H1 (cell line): ENCODE measurements around the gene STEAP4.

Experiments
- CBX5 ChIP-seq: fragments of 300-800, 300-1000 bp; sonication (generic); IDR thresholded peaks from 2 replicates; pipeline ENCODE4 v1.7.1; 2016; ENCODE audit warnings: antibody characterized with exemption, low read length, low read depth
- CHD2 ChIP-seq: IDR thresholded peaks from 2 replicates; pipeline ENCODE4 v1.6.1; 2012; ENCODE audit warnings: low read length, improper control_type of control experiment
- EGR1 ChIP-seq: IDR thresholded peaks from 2 replicates; pipeline ENCODE4 v1.6.1; 2011; ENCODE audit warnings: low read depth, low read length, borderline replicate concordance
- EP300 ChIP-seq, 2 experiments: IDR thresholded peaks; 1 replicate in 1 of 2; 2 replicates in 1 of 2; pipeline ENCODE4 v1.6.1; 2011 to 2012; ENCODE audit warnings: low read depth in 2 of 2, low read length in 2 of 2, mild to moderate bottlenecking in 2 of 2, borderline replicate concordance in 1 of 2, inconsistent platforms in 1 of 2, moderate library complexity in 1 of 2
- FOSL1 ChIP-seq: IDR thresholded peaks from 2 replicates; pipeline ENCODE4 v1.6.1; 2011; ENCODE audit warnings: mild to moderate bottlenecking, low read depth, low read length, moderate library complexity; ENCODE audit not compliant: insufficient read depth
- POLR2A ChIP-seq, 2 experiments: IDR thresholded peaks; 1 replicate in 1 of 2; 2 replicates in 1 of 2; pipeline ENCODE4 v1.6.1; 2011; ENCODE audit warnings: low read depth in 2 of 2, low read length in 2 of 2, mild to moderate bottlenecking in 2 of 2; ENCODE audit errors: control extremely low read depth in 1 of 2
- POLR2AphosphoS5 ChIP-seq: IDR thresholded peaks from 2 replicates; pipeline ENCODE4 v1.6.1; 2011; ENCODE audit warnings: low read depth, low read length
- RBBP5 ChIP-seq: IDR thresholded peaks from 2 replicates; pipeline ENCODE4 v1.7.1; 2012; ENCODE audit warnings: low read depth, mild to moderate bottlenecking, inconsistent platforms, low read length, moderate library complexity, borderline replicate concordance
- RFX5 ChIP-seq: IDR thresholded peaks from 2 replicates; pipeline ENCODE4 v1.6.1; 2011; ENCODE audit warnings: low read depth, low read length, improper control_type of control experiment, borderline replicate concordance
- RXRA ChIP-seq: IDR thresholded peaks from 2 replicates; pipeline ENCODE4 v1.6.1; 2011; ENCODE audit warnings: low read depth, mild to moderate bottlenecking, low read length, moderate library complexity; ENCODE audit not compliant: insufficient read depth
- SIRT6 ChIP-seq: IDR thresholded peaks from one replicate; pipeline ENCODE4 v1.7.1; 2012; ENCODE audit warnings: low read length, inconsistent platforms
- TF ChIP-seq, protein P1 (sequence below): IDR thresholded peaks from 2 replicates; pipeline ENCODE4 v1.6.1; 2011; ENCODE audit warnings: low read depth, mild to moderate bottlenecking, low read length; ENCODE audit not compliant: insufficient read depth
- TF ChIP-seq, protein P2 (sequence below), 3 experiments: IDR thresholded peaks; 1 replicate in 2 of 3; 2 replicates in 1 of 3; pipeline versions ENCODE4 v1.5.1 to v1.6.1; 2011; ENCODE audit warnings: low read length in 3 of 3, mild to moderate bottlenecking in 3 of 3, inconsistent platforms in 2 of 3, low read depth in 1 of 3, moderate library complexity in 1 of 3; ENCODE audit not compliant: insufficient read depth in 1 of 3; ENCODE audit errors: control extremely low read depth in 1 of 3
- TF ChIP-seq, protein P3 (sequence below): IDR thresholded peaks from 2 replicates; pipeline ENCODE4 v1.6.1; 2012; ENCODE audit warnings: low read length, inconsistent platforms

DNA sequence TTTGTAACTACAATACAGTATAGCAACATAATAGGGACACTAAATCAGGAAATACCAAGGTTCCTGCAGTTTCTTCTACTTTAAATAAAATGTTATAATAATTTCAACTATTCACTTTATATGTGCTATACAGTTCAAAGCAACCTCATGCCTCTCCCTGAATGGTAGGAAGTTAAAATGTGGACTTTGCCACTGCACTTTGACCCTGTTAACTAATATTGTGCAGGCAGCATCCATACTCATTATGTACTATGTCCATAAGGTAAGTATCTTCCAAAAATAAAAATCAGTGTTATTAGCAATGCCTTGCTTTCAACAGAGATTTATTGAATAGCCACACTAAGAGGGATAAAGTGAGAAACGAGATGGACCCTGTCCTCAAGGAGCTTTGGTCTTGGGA, 4.8 kb downstream of the STEAP4 start:
- TF ChIP-seq, protein P1, sequence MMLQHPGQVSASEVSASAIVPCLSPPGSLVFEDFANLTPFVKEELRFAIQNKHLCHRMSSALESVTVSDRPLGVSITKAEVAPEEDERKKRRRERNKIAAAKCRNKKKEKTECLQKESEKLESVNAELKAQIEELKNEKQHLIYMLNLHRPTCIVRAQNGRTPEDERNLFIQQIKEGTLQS = no peak
- TF ChIP-seq CBX5 (no peak), POLR2AphosphoS5 (no peak), SIRT6 (no peak), RXRA (no peak), EGR1 (no peak), FOSL1 (no peak), RFX5 (no peak), RBBP5 (no peak), CHD2 (no peak), POLR2A (IDR thresholded peaks at IDR 0.05; ENCODE audit: control extremely low read depth in 1 of 2, low read depth in 2 of 2, low read length in 2 of 2) (no peak), EP300 (IDR thresholded peaks at IDR 0.05; ENCODE audit: borderline replicate concordance in 1 of 2, low read depth in 2 of 2, low read length in 2 of 2) (no peak)
- TF ChIP-seq, protein P2, sequence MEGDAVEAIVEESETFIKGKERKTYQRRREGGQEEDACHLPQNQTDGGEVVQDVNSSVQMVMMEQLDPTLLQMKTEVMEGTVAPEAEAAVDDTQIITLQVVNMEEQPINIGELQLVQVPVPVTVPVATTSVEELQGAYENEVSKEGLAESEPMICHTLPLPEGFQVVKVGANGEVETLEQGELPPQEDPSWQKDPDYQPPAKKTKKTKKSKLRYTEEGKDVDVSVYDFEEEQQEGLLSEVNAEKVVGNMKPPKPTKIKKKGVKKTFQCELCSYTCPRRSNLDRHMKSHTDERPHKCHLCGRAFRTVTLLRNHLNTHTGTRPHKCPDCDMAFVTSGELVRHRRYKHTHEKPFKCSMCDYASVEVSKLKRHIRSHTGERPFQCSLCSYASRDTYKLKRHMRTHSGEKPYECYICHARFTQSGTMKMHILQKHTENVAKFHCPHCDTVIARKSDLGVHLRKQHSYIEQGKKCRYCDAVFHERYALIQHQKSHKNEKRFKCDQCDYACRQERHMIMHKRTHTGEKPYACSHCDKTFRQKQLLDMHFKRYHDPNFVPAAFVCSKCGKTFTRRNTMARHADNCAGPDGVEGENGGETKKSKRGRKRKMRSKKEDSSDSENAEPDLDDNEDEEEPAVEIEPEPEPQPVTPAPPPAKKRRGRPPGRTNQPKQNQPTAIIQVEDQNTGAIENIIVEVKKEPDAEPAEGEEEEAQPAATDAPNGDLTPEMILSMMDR (IDR thresholded peaks at IDR 0.05; ENCODE audit: control extremely low read depth in 1 of 3, insufficient read depth in 1 of 3, low read depth in 1 of 3, low read length in 3 of 3) = no peak
- TF ChIP-seq, protein P3, sequence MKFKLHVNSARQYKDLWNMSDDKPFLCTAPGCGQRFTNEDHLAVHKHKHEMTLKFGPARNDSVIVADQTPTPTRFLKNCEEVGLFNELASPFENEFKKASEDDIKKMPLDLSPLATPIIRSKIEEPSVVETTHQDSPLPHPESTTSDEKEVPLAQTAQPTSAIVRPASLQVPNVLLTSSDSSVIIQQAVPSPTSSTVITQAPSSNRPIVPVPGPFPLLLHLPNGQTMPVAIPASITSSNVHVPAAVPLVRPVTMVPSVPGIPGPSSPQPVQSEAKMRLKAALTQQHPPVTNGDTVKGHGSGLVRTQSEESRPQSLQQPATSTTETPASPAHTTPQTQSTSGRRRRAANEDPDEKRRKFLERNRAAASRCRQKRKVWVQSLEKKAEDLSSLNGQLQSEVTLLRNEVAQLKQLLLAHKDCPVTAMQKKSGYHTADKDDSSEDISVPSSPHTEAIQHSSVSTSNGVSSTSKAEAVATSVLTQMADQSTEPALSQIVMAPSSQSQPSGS = no peak
